HG02642 (cell line): ENCODE results near the gene MMP23B.
"Not testable (repeated sequence)": the region's sequence is repeated elsewhere in the genome, so short reads cannot be mapped to it uniquely, and the experiment has no call there.

Experiments used
- ATAC-seq: cut with Tn5 transposase; IDR thresholded peaks from one replicate; pipeline ENCODE4 v1.9.1; 2021; ENCODE audit warnings: mild to moderate bottlenecking; ENCODE audit not compliant: unreplicated experiment, poor library complexity

The MMP23B gene

DNA sequence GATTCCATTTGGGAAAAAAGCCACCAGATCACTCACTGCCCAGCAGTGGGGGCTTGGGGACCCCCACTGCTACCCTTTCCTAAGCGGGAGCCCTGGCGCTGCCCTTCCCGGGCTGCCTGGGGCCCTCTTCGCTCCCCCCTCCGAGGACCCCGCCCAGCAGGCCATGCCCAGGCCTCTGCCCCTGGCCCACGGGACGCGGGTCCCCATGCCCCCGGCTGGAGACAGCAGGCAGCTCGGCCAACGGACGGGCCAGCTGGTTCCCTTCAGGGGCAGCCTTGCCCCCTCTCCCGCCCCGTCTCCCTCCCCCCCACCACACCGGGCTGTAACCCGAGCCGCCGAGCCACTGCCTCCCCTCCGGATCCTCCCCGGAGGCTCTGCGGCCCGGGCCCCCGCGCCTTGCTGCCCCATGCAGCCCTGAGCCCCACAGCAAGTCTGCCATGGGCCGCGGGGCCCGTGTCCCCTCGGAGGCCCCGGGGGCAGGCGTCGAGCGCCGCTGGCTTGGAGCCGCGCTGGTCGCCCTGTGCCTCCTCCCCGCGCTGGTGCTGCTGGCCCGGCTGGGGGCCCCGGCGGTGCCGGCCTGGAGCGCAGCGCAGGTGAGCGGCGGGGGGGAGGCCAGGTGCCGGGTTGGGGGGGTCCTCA, at the start of gene MMP23B:
MMP23B (plus strand) TSS at position 392 of the 639 bp plus-strand sequence; CDS start at position 438, 46 bp downstream.
- ATAC-seq = no peak

- no peak for ATAC-seq
These were observed 49.2 kb upstream of the MMP23B start for GRCh38 chr1:1582585-1583346.

DNA sequence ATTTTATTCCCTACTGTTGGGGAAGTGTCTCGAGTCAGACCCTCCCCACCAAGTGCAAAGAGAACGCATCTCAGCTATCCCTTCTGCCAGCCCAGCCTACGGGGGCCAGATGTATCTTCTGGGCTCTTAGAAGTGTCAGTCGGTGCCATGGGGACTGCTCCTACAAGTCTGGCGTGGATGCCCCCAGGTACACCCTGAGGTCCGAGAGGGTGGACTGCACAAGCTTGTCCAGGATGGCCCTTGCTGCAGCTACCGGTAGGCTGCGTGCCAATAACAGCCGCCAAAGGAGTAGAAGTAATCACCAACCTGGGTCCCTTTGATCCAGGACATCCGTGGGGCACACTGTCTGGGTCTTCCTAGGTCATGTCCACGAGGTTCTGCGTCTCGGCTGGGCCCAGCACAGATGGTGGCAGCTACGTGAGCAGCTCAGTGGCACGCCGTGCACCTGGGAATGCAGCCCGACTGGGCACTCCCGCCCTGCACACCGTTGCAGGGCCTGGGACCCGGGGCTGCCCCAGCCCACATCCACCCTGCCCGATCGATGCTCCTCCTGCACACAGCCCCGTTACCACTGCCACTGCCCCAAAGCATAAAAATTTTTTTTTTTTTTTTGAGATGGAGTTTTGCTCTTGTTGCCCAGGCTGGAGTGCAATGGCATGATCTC, 48.5 kb upstream of the MMP23B start:
- ATAC-seq = no peak

DNA sequence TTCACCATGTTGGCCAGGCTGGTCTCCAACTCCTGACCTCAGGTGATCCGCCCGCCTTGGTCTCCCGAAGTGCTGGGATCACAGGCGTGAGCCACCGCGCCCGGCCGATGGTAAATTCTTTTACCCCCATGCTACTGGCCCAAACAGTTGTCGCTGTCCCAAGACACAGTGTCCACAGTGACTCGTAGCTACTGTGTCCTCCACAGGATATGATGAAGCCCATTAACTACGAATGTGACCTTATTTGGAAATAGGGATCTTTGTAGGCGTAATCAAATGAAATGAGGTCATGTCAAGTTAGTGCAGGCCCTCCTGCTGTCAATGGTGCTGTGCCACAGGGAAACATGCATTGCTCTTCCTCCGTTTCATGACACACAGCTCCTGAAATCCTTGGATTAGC, 40.5 kb upstream of the MMP23B start:
- ATAC-seq = no peak

- ATAC-seq = no peak
These were observed 38.0 kb upstream of the MMP23B start for GRCh38 chr1:1593834-1594601.

GRCh38 chr1:1594602-1595260, 37.2 kb upstream of the MMP23B start:
- ATAC-seq = no peak

DNA sequence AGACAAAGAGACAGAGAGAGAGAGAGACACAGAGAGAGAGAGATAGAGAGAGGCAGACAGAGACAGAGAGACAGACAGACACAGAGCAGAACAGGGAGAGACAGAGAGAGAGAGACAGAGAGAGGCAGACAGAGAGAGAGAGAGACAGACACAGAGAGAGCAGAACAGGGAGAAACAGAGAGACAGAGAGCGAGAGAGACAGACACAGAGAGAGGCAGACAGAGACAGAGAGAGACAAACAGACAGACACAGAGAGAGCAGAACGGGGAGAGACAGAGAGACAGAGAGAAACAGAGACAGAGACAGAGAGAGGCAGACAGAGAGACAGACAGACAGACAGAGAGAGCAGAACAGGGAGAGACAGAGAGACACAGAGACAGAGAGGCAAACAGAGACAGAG, 36.6 kb upstream of the MMP23B start:
- not testable (repeated sequence) for ATAC-seq

DNA sequence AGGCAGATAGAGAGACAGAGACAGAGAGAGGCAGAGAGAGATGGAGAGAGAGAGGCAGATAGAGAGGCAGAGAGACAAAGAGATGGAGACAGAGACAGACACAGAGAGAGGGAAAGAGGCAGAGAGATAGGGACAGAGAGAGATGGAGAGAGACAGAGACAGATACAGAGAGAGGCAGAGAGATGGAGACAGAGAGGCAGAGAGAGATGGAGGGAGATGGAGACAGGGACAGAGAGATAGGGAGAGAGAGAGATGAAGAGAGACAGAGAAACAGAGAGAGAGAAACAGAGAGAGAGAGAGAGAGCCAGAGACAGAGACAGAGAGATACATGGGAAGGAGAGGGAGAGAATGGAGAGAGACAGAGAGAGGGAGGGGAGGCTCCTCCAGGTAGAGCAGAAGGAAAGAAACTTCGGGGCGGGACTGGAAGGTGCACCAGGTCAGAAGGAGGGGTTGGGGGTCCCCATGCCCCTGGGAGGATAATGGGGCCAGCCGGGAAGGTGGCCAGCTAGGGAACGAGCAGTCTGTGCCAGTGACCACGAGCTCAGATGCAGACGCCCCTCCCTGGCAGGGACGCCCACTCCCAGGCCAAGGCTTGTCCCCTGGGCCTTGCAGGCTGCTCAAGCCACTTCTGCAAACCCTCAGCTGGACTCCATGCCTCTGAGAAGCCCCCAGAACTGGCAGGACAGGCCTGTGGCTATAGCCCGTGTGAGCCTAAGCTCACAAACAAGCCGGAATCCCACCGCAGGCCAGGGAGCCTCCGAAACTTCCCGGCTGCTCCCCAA, 35.3 kb upstream of the MMP23B start:
- no peak for ATAC-seq

DNA sequence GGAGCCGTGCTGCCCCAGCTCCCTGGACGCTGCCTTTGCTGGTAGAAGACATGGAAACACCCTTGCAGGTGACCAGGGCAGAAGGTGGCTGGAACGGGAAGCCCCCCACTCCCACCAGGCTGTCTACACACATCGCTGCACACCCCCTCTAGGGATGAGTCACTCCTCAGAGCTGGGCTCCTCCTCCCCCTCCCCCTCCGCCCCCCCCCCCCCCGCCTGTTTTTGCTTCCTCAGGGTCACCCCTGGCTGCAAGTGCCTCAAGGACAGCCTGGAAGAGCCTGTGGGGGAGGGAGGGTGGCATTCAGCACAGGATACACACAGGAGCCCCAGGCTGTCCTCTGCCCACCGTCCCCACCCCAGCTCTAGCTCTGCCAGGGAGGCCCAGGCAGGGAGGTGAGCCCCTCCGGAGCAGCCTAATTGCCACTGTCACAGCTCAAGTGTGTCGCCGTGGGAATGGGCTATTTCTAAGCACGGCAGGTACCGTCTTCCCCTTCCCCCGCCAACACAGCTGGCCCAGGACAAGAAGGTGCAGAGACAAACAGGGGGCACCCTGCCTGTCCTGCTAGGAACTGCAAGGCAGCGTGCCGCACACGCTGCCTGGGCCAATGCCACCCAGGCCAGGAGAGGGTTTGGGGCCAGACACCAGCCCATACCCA, 34.6 kb upstream of the MMP23B start:
- ATAC-seq = no peak

- no peak for ATAC-seq
These were observed 33.8 kb upstream of the MMP23B start for GRCh38 chr1:1598051-1598719.

DNA sequence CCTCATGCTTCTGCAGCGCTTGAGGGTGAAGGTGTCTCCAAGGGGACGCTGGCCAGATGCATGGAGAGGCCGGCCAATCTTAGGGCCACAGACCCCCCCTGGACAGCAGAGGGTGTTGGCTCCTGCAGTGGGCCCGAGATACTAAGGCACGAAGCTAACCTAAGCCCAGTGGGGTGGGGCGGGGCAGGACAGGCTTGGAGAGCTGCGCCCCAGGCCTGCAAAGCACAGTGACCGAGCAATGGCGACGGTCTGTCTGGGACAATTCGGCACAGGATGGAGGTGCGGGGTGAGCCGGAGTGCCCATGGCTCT, 33.3 kb upstream of the MMP23B start:
- no peak for ATAC-seq

GRCh38 chr1:1599030-1599934, 32.7 kb upstream of the MMP23B start:
- no peak for ATAC-seq

- no peak for ATAC-seq
These were observed 31.8 kb upstream of the MMP23B start, which contains the start of gene FNDC10 for GRCh38 chr1:1599935-1600860. Gene FNDC10, minus strand, starts transcription at chr1:1600135. Its CDS starts 120 bp downstream, at chr1:1600015.

GRCh38 chr1:1600861-1601563, 31.0 kb upstream of the MMP23B start:
- ATAC-seq = no peak

GRCh38 chr1:1601564-1602303, 30.2 kb upstream of the MMP23B start:
- ATAC-seq = no peak
